GM18499 (cell line): ENCODE measurements around the gene CORO7.
"Not testable (repeated sequence)": the region's sequence is repeated elsewhere in the genome, so short reads cannot be mapped to it uniquely, and the experiment has no call there.

Experiments
- ATAC-seq: cut with Tn5 transposase; IDR thresholded peaks from one replicate; pipeline ENCODE4 v1.9.1; 2021; ENCODE audit warnings: moderate number of reproducible peaks; ENCODE audit not compliant: insufficient read depth, unreplicated experiment

The CORO7 gene

DNA sequence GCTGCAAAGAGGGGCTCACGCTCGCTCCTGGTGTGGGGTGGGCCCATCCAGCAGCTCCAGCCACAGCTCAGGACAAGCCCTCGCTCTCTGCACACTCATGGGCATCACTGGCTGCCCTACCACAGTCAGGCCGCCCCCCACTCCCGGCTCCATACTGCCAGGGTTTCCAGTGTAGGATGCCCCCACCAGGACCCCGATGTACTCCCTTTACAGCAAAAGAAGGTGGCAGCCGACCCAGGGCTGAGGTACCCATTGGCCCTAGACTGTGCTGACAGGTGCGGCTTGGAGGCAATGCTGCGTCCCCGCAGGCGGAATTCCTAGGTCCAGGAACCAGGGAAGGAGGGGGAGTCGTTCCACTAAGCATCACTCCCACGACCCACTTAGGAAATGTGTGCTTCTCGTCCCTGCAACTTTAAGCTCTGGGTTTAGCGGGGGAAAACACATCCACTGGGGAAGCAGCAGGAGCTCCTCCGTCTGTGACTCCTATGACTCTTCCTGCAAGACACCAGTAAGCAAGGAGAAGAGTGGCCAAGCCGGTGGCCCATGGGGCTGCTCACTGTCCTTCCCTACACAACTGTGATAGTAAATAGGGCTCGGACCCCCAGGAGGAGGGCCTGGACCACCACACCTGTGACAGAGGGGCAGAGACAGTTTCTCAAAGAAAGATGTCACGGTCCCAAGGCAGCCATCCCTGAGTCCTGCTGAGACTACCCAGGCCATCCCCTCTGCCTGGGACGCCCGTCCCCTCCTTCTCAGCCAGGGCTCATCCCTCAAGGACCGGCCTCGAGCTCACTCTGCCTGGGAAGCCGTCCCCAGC is 13.1 kb downstream of the CORO7 start:
- ATAC-seq = no peak

DNA sequence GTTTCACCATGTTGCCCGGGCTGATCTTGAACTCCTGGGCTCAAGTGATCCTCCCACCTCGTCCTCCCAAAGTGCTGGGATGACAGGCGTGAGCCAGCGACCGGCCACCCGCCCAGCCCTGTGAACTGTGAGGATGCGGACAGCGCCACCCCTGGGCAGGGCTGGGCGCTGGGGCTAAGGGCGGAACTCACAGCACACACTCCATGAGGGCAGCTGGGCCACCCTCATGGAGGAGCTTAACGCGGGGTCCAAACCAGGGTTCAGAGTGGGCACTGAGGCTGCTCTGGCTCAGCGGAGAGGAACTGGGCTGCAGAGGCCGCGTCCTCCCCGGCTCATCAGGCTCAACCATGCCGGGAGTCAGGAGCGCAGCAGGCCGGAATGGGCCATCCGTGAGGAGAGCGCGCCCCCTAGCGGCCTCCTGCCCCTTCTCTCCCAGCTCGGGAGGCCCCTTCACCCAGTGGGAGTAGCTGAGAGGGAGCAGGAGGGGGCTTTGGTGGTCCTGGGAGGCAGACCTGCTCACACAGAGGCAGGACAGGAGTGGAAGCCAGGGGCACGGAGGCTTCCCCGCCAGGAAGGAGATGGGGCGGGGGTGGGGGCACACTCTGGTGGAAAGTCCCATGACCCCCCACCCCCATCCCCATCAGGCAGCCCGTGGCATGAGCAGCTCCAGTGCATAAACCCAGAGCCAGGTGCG is 13.8 kb downstream of the CORO7 start:
- no peak for ATAC-seq

DNA sequence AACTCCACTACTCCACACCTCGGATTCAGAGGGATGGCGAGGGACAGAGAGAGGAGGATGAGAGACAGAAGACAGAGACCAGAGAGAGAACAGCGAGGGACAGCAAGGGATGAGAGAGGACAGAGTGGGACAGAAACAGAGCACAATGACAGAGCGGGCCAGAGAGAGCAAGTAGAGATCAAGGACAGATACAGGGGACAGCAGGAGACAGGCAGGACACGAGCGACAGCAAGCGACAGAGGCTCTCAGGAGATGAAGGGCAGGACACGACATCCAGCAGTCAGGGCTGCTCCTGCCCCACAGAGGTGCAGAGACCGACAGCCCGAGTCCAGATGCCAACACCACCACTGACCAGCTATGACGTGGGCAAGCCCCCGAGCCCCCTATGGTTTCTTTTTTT is 14.9 kb downstream of the CORO7 start:
- no peak for ATAC-seq

DNA sequence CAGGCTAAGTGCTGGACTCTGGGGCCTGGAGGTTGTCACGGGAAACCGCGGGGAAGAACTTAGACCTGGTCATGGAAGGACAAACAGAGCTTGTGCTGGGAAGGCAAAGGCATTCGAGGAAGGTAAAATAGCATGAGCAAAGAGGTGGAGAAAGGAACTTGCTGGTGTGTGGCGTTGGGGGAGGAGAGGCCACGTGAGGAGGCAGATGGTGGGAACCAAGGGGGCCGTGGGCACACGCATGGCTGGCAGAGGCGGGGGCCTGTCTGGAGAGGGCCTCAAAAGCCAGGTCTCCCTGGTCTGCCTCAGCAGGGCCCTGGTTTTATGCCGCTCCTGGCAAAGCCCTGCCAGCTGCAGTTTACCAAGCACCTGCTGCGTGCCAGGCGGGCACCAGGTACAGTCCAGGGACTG is 15.3 kb downstream of the CORO7 start:
- no peak for ATAC-seq

DNA sequence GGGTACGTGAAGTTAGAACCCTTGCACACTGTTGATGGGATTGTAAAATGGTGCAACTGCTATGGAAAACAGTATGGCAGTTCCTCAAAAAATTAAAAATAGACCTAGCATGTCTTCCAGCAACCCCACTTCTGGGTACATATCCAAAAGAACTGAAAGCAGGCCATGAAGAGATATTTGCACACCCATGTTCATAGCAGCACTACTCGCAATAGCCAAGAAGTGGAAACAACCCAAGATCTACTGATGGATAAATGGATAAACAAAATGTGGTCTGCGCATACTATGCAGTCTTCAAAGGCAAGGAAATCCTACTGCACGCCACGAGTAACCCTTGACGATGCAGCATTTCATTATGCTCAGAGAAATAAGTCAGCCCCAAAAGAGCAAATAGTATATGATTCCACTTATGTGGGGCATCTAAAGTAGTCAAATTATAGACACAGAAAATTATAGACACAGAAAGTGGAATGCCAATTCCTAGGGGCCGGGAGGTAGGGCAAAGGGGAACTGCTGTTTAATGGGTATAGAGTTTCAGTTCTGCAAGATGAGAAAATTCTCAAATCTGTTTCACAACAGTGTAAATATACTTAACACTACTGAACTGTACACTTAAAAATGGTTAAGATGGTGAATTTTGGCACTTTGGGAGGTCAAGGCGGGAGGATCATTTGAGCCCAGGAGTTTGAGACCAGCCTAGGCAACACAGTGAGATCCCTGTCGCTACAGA is 17.2 kb downstream of the CORO7 start:
- no peak for ATAC-seq

DNA sequence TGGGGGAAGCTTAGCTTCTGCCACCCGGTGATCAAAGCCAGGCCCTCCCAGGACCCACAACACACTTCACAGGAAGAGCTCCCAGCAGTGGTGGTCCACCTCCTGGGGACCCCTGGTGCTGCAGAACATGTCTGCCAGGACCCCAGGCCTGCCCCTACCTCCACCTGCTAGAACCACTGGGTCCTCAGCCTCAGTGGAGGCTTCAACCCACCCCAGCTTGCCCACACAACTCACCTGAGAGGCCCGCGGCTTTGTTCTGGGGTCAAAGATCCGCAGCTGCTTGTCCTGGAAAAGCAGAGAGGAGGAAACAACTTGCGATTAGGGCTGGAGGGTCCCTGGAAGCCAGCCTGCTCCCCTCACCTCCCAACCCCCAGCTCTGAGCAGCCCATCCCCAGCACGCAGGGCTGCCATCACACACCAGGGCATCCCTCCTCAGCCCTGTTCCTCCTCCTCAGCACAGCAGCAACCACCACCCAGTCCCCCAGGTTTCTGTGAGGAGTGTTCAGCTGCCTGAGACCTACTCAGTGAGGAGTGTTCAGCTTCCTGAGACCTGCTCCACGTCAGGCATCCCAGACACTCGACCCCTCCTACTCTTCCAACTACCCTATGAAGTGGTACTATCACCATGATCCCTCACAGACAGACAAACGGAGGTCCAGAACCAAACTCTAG is 21.2 kb downstream of the CORO7 start:
- ATAC-seq = no peak

DNA sequence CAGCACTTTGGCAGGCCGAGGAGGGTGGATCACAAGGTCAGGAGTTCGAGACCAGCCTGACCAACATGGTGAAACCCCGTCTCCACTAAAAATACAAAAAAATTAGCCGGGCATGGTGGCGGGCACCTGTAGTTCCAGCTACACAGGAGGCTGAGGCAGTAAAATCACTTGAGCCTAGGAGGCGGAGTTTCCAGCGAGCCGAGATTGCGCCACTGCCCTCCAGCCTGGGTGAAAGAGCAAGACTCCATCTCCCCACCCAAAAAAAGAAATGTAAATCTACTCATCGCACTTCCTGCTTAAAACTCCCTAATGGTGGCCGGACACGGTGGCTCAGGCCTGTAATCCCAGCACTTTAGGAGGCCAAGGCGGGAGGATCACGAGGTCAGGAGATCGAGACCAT is 22.5 kb downstream of the CORO7 start:
- not testable (repeated sequence) for ATAC-seq

DNA sequence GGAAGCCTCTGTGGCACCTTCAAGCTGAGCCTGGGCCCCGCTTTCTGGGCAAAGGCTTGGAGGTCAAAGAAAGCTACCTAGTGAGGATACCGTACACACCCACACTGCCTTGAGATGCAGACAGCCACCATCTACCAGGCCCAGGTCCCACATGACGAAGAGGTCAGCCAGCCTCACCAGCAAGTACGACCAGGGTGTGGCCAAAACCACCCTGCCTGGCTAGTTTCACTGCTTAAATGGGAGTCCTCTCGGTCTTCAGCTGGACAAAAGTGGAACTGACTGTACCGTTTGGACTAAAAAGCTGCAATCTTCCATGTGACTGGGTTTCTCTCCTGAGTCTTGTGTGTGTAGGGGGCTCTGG is 23.2 kb downstream of the CORO7 start:
- no peak for ATAC-seq

DNA sequence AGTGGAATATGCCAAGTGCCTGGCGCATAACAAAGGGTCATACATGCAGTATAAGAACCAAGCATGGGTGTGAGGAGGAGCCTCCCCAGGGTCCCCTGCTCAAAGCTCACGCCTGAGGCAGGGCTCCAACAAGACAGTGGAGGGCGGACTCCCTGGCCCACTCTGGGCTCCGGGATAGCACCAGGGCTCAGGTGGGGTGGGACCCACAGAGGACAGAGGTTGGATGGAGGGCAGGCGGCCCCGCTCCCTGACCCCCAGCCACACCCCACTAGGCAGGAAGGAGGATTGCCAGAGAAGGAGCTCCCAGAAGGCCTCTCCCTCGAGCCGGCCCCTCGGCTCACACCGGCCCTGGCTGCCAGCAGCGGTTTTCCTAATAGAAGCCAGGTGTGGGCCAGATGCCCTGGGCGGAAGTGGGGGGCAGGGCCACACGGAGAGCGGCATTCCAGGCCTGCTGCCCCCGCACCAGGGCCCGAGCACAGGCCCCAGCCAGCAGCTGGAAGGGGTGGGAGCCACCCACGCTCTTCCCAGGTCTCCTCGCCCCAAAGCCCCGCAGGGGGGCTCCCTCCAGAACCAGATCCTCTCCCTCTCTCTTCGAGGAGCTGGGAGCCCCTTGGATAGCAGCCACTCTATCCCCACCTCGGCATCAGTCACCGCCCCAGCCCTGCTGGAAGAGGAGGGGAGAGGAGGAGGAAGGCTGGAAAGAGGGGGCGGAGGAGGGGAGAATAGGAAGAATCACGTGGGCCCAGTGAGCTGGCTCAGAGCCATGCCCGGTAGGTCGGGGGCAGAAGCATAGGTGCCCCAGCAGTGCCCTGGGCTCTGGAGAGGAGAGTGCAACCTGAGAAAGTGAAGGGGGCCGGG is 23.8 kb downstream of the CORO7 start:
- ATAC-seq = no peak

DNA sequence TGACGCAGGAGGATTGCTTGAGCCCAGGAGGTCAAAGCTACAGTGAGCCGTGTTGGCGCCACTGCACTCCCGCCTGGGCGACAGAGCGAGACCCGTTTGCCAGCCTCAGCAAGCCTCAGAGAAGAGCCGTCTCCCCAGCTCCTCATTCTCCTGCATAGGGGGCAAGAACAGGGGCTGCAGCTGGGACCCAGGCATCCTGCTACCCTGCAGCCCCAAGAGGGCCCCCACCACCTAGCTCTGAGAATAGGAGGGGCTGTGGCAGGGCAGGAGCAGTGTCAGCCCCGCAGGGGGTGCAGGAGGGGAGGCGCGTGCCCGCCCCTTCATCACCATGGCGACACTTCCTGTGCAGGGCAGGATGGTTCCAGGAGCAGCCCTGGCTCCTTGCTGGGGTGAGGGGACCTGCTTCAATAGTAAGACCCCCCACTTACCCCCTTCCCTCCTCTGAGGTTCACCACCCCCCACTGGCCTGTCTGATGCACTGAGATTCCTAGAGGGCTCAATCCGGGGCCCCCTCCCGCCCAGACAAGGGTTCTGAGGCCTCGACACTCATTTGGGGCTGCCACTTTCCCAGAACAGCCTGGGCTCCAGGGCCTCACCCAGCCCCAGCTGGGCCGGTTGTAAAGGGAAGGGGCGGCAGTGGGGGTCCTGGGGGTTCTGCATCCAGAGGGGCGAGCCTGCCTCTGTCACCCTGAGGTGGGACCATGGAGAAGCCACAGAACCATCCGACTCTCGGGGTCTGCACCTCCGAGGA is 24.6 kb downstream of the CORO7 start:
- no peak for ATAC-seq

DNA sequence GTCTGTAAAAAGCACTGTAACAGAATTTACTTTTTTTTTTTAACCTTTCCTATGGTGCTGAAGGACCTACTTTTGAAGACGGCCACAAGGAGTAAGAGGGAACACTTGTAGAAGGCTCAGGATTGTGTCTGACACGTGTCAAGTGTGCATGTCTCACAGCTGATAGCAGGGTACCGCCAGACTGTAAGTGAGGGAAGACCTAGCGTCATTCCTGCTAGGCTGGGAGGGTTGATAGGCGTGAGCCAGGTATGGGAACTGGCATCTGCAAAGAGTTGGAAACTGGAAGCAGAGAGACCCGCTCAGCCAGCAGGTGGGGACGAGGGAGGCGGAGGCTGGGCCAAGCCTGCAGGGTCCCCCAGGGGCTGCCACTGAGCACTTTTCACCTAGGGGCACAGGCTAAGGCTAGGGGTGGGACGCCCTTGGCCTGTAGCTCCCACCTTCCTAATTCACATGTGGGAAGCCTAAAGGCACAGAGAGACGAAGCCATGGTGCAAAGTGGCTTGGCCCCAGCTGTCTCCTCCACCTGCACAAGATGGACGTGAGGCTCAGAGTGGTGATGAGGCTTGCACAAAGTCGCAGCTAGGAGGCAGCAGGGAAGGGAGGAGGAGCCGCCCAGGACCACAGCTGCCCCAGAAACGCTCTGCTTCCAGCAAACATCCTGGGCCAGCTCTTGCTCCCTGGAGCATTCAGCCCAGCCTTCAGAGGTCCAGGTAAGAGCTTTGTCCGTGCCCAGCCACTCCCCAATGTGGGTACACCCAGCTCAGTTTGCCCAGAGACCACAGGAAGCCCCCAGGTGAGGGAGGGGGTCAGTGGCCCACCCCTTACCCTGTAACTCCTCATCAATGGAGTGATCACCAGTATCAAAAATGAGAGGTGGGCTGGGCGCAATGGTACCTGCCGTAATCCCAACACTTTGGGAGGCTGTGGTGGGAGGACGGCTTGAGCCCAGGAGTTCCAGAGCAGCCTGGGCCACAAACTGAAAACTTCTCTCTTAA is 25.8 kb downstream of the CORO7 start:
- ATAC-seq = no peak

DNA sequence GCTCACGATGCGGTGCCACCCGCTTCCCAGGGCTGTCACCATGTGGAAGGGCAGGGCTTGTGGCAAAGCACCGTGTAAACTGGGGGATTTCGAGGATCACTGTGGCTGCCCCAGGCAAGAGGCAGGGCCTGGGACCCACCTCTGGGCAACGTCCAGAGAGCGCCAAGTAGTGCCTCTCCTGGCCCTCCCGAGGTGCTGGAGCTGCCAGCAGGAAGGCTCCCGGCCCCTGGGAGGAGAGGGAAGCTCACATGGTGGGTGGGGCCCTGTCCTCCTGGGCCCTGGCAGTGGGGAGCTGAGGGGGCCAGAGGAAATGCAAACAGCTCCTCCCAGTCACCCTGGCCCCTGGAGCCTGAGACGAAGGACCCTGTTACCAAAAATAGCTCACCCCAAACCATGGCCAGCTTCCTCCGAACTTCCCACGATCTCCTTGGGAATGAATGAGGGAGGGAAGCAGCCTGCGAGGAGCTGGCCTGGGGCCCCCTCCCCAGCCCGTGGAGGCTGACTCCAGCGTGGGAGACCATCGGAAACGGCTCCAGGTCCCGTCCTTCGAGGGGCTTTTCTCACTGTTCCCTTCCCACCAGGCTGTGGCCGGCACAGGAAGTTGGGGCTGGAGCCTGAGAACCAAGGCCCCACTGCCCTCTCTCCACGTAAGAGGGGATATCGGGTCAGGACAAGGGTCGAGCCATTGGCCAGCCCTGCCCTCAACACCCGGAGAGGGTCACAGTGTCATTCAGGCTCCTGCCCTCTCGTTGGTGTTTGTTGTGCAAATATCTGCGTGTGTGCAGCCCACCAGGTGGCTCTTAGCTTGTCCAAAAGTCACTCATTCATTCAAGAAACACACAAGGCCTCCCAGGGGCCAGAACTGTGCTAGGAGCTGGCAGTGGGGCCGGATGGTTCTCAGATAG is 27.1 kb downstream of the CORO7 start:
- no peak for ATAC-seq

DNA sequence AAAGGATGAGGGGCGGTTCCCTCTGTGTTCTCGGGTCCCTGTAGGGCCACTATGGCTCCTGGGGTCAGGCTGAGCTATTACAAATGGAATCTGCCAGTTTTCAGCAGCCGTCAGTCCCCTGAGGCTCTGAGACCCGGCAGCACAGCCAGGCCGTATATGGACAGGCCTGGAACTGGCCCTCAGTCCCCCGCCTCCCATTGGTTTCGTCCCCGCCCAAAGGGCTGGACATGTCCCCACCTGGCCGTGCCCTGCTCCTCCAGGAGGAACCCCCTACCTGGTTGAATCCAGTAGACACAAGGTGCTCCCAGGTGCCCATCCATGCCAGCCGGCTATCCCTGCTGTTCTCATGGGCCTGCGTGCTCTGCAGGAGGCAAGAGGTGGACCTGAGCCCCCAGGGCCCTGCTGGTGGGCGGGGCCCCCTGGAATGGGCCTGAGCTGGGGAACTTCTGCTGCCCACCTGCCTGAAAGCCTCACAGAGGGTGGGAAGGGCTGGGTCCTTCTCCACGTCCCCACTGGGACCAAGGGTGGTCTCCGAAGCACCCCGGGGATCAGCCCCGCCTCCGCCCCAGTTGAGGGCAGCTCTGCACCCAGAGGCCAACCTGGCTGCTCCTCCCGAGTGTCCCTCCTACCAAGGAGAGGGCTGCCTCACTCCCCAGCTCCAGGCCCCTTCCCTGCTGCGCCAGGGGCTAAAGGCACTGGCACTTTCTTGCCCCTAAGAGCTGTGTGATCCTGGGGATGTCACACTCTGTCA is 27.9 kb downstream of the CORO7 start:
- ATAC-seq = no peak

DNA sequence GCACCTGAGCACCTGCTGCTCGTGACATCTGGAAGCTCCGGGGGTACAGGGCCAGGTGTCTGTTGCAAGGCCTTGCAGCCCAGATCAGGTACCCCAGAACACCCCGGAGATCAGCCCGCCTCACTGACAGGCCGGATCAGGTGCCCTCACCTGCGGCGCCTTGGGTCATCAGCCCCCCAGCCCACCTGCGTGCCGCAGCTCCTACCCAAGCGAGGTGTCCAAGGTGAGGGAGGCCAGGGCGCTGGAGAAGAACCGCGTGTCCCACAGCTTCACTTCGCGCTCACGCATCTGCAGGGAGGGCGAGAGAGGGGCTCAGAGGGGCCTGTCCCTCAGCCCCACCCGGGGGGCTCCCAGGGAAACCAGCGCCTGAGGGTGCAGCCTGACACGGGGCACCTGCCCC is 28.6 kb downstream of the CORO7 start:
- no peak for ATAC-seq

DNA sequence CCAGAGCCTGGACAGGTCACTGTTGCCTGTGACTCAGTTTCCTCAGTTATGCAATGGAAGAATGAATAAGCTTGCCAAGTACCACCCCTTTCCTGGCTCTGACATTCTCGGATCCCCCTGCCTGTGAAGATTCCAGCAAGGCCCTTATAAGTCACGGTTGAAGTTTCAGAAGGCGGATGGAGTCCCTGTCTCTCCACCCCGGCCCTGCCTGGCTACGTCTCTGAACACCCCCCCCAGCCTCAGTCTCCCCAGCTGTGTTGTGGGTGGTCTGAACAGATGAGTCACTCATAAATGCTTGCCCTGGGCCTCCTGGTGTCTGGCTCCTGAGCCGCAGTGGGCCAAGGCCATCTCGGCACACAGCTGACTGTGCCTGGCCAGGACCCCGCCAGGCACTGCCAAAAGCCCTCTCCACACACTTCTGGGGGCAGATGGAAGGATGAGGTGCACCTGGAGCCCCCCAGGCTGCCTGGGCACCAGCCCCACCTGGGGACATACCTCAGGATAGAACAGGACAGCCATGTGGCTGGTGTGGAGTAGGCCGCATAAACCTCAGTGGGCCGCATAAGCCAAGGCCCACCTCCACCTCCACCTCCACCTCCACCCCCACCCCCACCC is 29.3 kb downstream of the CORO7 start:
- no peak for ATAC-seq

DNA sequence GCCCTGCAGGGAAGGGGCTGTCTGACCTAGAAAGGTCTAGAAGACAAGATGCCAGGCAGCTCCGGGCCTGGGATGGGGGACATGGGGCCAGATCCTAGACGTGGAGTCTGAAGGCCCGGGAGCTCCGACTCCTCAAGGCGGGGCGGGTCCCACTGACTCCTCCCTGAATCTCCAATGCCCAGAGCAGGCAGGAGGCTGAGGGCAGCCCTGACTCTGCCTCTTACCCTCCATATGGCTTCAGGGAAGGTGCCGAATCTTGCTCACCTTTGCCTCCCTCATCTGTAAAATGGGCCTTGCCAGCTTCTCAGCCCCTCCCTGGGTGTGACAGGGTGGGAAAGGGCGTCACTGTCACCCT is 30.0 kb downstream of the CORO7 start:
- no peak for ATAC-seq
